GM12864 (cell line): ENCODE measurements around the gene ATG13.

ENCODE experiments used
- DNase-seq: peaks from one replicate; pipeline ENCODE4 v3.0.0-alpha.2; 2011; ENCODE audit warnings: low read depth
- H3K4me3 ChIP-seq: 2 replicates; pipeline ENCODE4 v1.5.1; 2011; ENCODE audit warnings: mild to moderate bottlenecking, low read depth, low read length, control low read depth
- CTCF ChIP-seq: IDR thresholded peaks from 2 replicates; pipeline ENCODE4 v1.5.1; 2011; ENCODE audit warnings: low read depth, mild to moderate bottlenecking, moderate library complexity, low read length, control low read depth, inconsistent platforms; ENCODE audit errors: missing control alignments

ATG13 gene

GRCh38 chr11:46659908-46660307, 42.6 kb downstream of the ATG13 start:
- no peak overlapping the region for H3K4me3 ChIP-seq
- DNase-seq = no peak
- TF ChIP-seq CTCF = no peak

- H3K4me3 ChIP-seq = no peak overlapping the region
- no peak for TF ChIP-seq CTCF
- DNase-seq = no peak
These were observed 44.5 kb downstream of the ATG13 start for GRCh38 chr11:46661836-46662235.

DNA sequence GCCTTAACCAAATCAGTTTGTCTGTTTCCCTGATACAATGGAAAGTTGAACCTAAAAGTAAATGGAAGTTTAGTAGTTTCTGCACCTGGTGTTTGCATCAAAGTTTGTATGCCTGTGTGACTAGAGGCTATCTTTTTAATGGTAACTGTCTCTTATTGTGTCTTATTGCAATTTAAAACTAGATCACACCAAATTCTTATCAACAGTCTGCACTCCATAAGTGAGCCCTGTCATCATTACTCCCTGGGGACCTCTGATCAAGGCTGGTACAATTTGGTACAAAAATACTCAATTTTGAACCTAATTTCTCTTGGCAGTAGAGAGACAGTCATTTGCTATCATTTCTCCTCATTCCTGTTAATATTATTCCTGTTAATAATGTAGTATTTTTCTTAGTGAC, 45.0 kb downstream of the ATG13 start:
- no peak for DNase-seq

GRCh38 chr11:46663277-46663940, 46.1 kb downstream of the ATG13 start:
- no peak for DNase-seq
- no peak overlapping the region for H3K4me3 ChIP-seq
- TF ChIP-seq CTCF = no peak

More for the DNA sequence above, 45.0 kb downstream of the ATG13 start:
- no peak overlapping the region for H3K4me3 ChIP-seq
- no peak for TF ChIP-seq CTCF

DNA sequence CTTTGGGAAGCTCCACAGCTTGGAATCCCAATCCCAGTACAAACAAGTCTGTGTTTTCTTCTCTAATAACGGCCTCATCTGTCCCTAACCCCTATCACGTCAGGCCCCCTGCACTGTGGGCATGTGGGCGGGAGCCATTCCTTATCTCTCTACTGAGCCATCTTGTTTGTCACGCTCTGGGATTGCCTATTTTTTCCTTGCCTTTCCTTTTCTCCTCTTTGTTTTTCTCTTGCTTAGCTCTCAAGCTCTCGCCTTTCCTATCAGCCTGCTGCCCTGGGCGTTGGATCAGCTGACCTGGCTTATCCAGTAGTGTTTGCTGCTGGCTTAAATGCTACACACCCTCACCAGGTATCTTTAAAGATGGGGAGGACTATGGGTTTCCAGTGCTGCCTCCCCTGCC, 47.3 kb downstream of the ATG13 start:
- no peak for DNase-seq

DNA sequence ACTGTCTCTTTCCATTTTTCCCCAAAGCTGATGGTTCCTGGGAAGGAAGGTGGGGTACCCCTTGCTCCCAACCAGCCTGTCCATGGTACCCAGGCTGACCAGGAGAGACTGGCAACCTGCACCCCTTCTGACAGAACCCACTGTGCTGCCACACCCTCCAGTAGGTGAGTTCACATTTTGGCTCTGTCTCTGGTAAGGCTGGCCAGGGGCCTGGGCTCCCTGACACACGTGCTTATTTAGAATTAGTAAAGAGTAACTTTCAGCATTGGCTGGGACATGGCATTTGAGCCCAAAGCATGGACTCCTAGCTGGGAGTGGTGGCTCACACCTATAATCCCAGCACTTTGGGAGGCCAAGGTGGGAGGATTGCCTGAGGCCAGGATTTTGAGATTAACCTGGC, 48.0 kb downstream of the ATG13 start:
- DNase-seq = no peak
- no peak for TF ChIP-seq CTCF
- H3K4me3 ChIP-seq = no peak overlapping the region

More for the DNA sequence above, 47.3 kb downstream of the ATG13 start:
- no peak overlapping the region for H3K4me3 ChIP-seq
- TF ChIP-seq CTCF = no peak

DNA sequence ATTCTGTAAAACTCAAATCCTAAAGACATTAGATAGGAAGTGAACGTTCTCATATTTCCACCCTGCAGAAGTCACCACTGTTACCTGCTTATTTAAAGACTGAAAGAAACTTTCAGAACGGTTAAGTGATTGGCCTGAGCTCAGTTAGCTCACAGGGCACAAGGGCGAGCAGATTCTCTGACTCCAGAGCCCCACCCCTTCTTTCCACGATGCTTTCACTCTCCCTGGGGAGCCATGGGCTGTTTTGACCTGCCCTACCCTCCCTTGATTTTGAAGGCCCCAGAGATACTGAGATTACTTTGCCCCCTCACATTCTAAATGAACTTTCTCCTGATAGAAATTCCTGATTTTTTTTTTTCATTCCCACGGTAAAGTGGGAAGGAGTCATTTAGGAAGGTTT, 49.2 kb downstream of the ATG13 start:
- no peak for DNase-seq
- no peak overlapping the region for H3K4me3 ChIP-seq
- no peak for TF ChIP-seq CTCF
